OCI-LY1 (cell line): Measurements from ENCODE around the gene TTC23.

Experiments used
- H2AFZ ChIP-seq: fragments of 200-600 bp; sonication (generic), shearing (Covaris generic); 2 replicates; pipeline ENCODE4 v1.6.0; 2014; ENCODE audit warnings: antibody characterized with exemption, mild to moderate bottlenecking, low read length
- H3F3A ChIP-seq: fragments of 200-600 bp; sonication (generic), shearing (Covaris generic); 2 replicates; pipeline ENCODE4 v1.6.0; 2014; ENCODE audit warnings: mild to moderate bottlenecking, antibody characterized with exemption, low read length, moderate library complexity; ENCODE audit not compliant: insufficient read depth
- H3K27ac ChIP-seq: fragments of 200-600 bp; sonication (generic); 2 replicates; pipeline ENCODE4 v1.5.1; 2014; ENCODE audit warnings: low read length, mixed run types, mild to moderate bottlenecking, low read depth; ENCODE audit not compliant: poor library complexity, severe bottlenecking
- H3K27me3 ChIP-seq: fragments of 200-600 bp; sonication (generic); 2 replicates; pipeline ENCODE4 v1.6.0; 2014; ENCODE audit warnings: antibody characterized with exemption, mild to moderate bottlenecking, low read length, moderate library complexity; ENCODE audit not compliant: insufficient read depth
- H3K36me3 ChIP-seq: fragments of 200-600 bp; sonication (generic); 2 replicates; pipeline ENCODE4 v1.6.1; 2014; ENCODE audit warnings: mild to moderate bottlenecking, antibody characterized with exemption, low read length, moderate library complexity, mixed read lengths; ENCODE audit not compliant: insufficient read depth
- H3K4me1 ChIP-seq: fragments of 200-600 bp; sonication (generic); 2 replicates; pipeline ENCODE4 v1.5.1; 2014; ENCODE audit warnings: mild to moderate bottlenecking, low read length, moderate library complexity; ENCODE audit not compliant: insufficient read depth, severe bottlenecking
- H3K4me2 ChIP-seq: fragments of 200-600 bp; sonication (generic), shearing (Covaris generic); 2 replicates; pipeline ENCODE4 v1.6.1; 2014; ENCODE audit warnings: low read length
- H3K4me3 ChIP-seq: fragments of 200-600 bp; sonication (generic); 2 replicates; pipeline ENCODE4 v1.5.1; 2014; ENCODE audit warnings: low read length, low read depth, mild to moderate bottlenecking, mixed read lengths; ENCODE audit not compliant: poor library complexity, severe bottlenecking
- H3K79me2 ChIP-seq: fragments of 200-600 bp; shearing (Covaris generic); 2 replicates; pipeline ENCODE4 v1.6.1; 2016; ENCODE audit warnings: mixed run types, low read length, mixed read lengths; ENCODE audit not compliant: insufficient read depth
- H3K9ac ChIP-seq: fragments of 200-600 bp; sonication (generic), shearing (Covaris generic); 2 replicates; pipeline ENCODE4 v1.6.1; 2014; ENCODE audit warnings: mild to moderate bottlenecking, low read length, mixed read lengths
- H3K9me2 ChIP-seq: fragments of 200-600 bp; sonication (generic), shearing (Covaris generic); 2 replicates; pipeline ENCODE4 v1.6.1; 2014; ENCODE audit warnings: low read depth, mild to moderate bottlenecking, low read length, mixed read lengths
- H3K9me3 ChIP-seq: fragments of 200-600 bp; shearing (Covaris generic); 2 replicates; pipeline ENCODE4 v1.6.1; 2014; ENCODE audit warnings: low read length, mixed read lengths
- H4K20me1 ChIP-seq: fragments of 200-600 bp; sonication (generic), shearing (Covaris generic); 2 replicates; pipeline ENCODE4 v1.6.0; 2016; ENCODE audit warnings: mild to moderate bottlenecking, low read length; ENCODE audit not compliant: insufficient read depth
- CTCF ChIP-seq: fragments of 200-600 bp; sonication (generic), shearing (Covaris generic); IDR thresholded peaks from 2 replicates; pipeline ENCODE4 v1.5.1; 2017; ENCODE audit warnings: mild to moderate bottlenecking, antibody characterized with exemption, low read length, moderate library complexity, mixed read lengths
- EZH2 ChIP-seq: fragments of 200-600 bp; sonication (generic), shearing (Covaris generic); IDR thresholded peaks from 2 replicates; pipeline ENCODE4 v1.8.0; 2017; ENCODE audit warnings: borderline replicate concordance, mixed run types, mild to moderate bottlenecking, antibody characterized with exemption, low read length, moderate library complexity, mixed read lengths

Gene TTC23

GRCh38 chr15:99250001-99250400 is 620 bp upstream of the TTC23 start:
- H3K9ac ChIP-seq: no peak overlapping the region
- peaks cover 29% of the 10 kb centered on the region for H3K4me1 ChIP-seq
- H3F3A ChIP-seq: no peaks in the 10 kb centered on the region
- TF ChIP-seq EZH2: no peak
- no peak for TF ChIP-seq CTCF
- no peak overlapping the region for H2AFZ ChIP-seq
- no peaks in the 10 kb centered on the region for H4K20me1 ChIP-seq
- no peak overlapping the region for H3K27ac ChIP-seq
- no peaks in the 10 kb centered on the region for H3K79me2 ChIP-seq
- H3K36me3 ChIP-seq: peaks cover 6% of the 10 kb centered on the region; the same call in 1 of the 2 replicates
- no peak overlapping the region for H3K4me3 ChIP-seq
- no peaks in the 10 kb centered on the region; the same call in 1 of the 2 replicates for H3K9me3 ChIP-seq
- no peaks in the 10 kb centered on the region for H3K27me3 ChIP-seq
- H3K9me2 ChIP-seq: no peaks in the 10 kb centered on the region
- H3K4me2 ChIP-seq: no peak overlapping the region

- H3F3A ChIP-seq: no peaks in the 10 kb centered on the region
- H3K36me3 ChIP-seq: peaks cover 6% of the 10 kb centered on the region; the same call in 1 of the 2 replicates
- H3K9me2 ChIP-seq: no peaks in the 10 kb centered on the region
- no peaks in the 10 kb centered on the region for H3K27me3 ChIP-seq
- no peak overlapping the region for H3K9ac ChIP-seq
- no peaks in the 10 kb centered on the region; the same call in 1 of the 2 replicates for H3K9me3 ChIP-seq
- H2AFZ ChIP-seq: no peak overlapping the region
- no peak overlapping the region for H3K4me2 ChIP-seq
- no peaks in the 10 kb centered on the region for H3K79me2 ChIP-seq
- no peak for TF ChIP-seq EZH2
- no peak for TF ChIP-seq CTCF
- H3K4me1 ChIP-seq: peaks cover 18% of the 10 kb centered on the region
- no peak overlapping the region for H3K27ac ChIP-seq
- no peaks in the 10 kb centered on the region for H4K20me1 ChIP-seq
- no peak overlapping the region for H3K4me3 ChIP-seq
Measured at GRCh38 chr15:99248000-99248715, 1.2 kb downstream of the TTC23 start.

- H3K27ac ChIP-seq: no peak overlapping the region
- H3K9me2 ChIP-seq: no peaks in the 10 kb centered on the region
- H3K9ac ChIP-seq: no peak overlapping the region
- no peak overlapping the region for H2AFZ ChIP-seq
- H3K4me2 ChIP-seq: no peak overlapping the region
- TF ChIP-seq EZH2 (no peak), CTCF (no peak)
- no peak overlapping the region for H3K4me3 ChIP-seq
- H3K9me3 ChIP-seq: no peaks in the 10 kb centered on the region; the same call in 1 of the 2 replicates
- no peaks in the 10 kb centered on the region for H3K79me2 ChIP-seq
- no peaks in the 10 kb centered on the region for H3K27me3 ChIP-seq
- H4K20me1 ChIP-seq: no peaks in the 10 kb centered on the region
- H3F3A ChIP-seq: no peaks in the 10 kb centered on the region
- peaks cover 7% of the 10 kb centered on the region for H3K4me1 ChIP-seq
- peaks cover 6% of the 10 kb centered on the region; the same call in 1 of the 2 replicates for H3K36me3 ChIP-seq
Measured at GRCh38 chr15:99247062-99247461, 2.3 kb downstream of the TTC23 start.
